ENCODE results near the gene AFDN. TPM values are rescaled to one million over a fixed set of nuclear protein-coding genes. Genes with fewer than 3 reads are reported as not detected.

The AFDN gene
- total and polyA plus RNA-seq, 2 of the 8 experiments (the other 6 are each of a cell fraction or from before 2014, with no cell fraction given): 53.4 to 192 TPM

- TF ChIP-seq BCL11A (IDR thresholded peaks at IDR 0.05; ENCODE audit: low read depth in 2 of 2, low read length in 2 of 2): no peak
Measured at GRCh38 chr6:167977717-167978467, 151.2 kb downstream of the AFDN start (continued).

Data from H1 (cell line).